H4 (cell line): ENCODE measurements around the gene TEX19. TPM values are rescaled to one million over a fixed set of nuclear protein-coding genes. Genes with fewer than 3 reads are reported as not detected.

Experiments
- DNase-seq: peaks from one replicate; pipeline ENCODE4 v3.0.0-alpha.2; 2015; ENCODE audit warnings: low spot score
- total RNA-seq: library from RNA; depleted of rRNA; stranded (reverse); fragments of >200 nt; shearing (Covaris generic); gene quantifications from 2 replicates; pipeline ENCODE4 v1.2.3, GENCODE V29; 2014; rRNA removed

TEX19 gene, protein sequence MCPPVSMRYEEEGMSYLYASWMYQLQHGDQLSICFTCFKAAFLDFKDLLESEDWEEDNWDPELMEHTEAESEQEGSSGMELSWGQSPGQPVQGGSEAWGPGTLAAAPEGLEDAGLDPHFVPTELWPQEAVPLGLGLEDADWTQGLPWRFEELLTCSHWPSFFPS
- total RNA-seq: 0.68 and 0.72 TPM in 2 replicates

- no peak for DNase-seq
These were observed at the start of gene TEX19 for GRCh38 chr17:82358465-82359350. Gene TEX19, plus strand, starts transcription at chr17:82359247. Its CDS starts 2,904 bp downstream, at chr17:82362151.

DNA sequence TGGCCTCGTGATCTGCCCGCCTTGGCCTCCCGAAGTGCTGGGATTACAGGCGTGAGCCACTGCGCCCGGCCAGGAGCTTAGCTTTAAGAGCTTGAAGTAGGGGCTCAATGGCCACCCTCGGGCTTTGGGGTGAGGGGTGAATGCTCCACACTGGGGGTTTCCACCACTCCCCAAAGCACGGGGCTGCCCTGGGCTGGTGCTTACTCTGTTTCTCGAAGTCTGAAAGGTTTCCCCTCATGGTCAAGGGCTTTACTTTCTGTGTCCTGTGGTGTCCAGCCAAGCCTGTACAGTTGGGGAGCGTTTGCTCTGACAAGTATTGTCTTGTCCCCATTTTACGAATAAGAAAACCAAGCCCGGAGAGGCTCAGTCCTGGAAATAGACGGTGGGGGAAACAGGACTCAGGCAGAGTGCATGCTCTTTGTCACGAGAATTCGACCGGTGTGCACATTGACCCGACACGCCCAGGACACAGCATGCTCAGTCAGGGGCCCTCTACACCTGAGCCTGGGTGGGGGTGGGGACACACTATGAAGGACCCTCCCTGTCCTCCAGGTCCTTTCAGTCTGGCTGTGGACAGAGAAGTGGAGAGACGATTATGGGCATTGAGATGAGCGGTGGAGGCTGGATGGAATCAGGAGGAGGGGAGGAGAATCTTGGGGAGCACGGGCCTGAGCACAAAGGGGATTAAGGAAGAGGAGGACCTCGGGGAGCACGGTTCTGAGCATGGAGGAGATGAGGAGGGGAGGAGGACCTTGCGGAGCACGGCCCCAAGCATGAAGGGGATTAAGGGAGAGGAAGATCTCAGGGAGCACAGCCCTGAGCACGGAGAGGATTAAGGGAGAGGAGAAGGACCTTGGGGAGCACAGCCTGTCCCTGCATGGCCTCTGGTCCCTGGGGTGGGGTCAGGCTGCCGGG lies 49.1 kb upstream of the TEX19 start:
- no peak for DNase-seq

- DNase-seq: no peak
These were observed 48.2 kb upstream of the TEX19 start for GRCh38 chr17:82310877-82311276.

- no peak for DNase-seq
These were observed 47.1 kb upstream of the TEX19 start for GRCh38 chr17:82311971-82312370.

DNA sequence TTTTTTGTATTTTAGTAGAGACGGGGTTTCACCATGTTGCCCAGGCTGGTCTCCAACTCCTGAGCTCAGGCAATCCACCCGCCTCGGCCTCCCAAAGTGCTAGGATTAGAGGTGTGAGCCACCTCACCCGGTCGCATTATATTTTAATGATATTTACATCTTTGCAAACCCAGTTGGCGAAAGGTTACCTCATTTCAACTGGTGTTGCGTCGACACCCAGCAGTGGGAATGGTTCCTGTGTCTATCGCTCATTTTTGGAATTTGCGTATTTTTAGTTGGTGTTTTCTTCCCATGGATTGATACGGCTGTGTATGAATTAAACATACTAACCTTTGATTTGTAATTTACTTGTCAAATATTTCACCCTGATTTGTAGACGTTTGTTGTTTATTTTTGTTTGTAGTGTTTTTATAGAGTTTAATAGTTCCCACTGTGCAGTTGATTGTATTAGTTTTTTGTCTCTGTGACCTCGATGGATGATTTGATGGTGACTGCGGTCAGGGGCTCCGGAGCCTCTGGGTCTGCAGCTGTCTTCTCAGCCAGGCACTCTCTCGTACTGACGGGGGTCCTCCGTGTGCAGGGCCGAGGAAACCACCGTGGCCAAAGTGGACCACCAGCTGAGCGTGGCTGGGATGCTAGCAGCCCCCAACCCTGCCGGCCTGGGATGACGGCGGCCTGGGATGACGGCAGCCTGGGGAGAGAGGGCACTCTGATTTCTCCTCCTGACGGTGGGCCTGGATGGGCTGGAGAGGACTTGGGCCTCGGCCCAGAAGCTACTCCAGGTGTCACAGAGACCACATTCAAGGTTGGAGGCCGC lies 45.6 kb upstream of the TEX19 start:
- DNase-seq: no peak

DNA sequence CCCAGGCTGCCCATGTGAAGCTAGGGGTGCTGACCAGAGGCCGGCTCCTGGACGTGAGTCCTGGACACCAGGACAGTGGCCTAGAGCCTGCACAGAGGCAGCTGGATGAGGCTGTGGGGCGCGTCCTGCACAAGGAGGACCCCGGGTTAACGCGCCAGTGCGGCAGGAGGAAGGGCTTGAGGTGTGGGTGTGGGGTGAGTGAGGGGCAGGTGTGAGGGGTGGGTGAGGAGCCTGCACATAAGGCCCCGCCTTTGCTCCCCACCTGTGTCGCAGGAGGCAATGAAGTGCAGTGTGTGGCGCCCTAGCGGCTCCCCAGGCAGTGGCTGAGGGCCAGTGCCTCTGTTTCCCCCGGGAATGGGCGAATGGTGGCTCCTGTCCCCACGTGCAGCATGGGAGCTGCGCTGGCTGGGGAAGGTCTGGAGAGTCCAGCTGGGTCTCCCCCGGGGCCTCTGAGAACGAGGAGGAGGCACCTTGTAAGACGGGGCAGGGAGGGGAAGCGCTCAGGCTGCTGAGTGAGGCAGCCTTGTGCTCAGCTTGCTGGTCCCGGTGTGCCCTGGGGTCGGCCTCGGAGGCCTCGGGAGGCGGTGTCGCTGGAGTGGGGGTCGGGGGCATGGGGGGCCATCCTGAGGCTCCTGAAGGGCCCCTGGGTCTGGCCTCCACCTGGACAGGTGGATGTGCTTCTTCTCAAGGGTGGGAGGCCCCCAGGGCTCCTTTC lies 44.9 kb upstream of the TEX19 start:
- DNase-seq: no peak

- DNase-seq: no peak
These were observed 44.1 kb upstream of the TEX19 start for GRCh38 chr17:82314727-82315605.

GRCh38 chr17:82315703-82316358 lies 43.2 kb upstream of the TEX19 start:
- DNase-seq: no peak

DNA sequence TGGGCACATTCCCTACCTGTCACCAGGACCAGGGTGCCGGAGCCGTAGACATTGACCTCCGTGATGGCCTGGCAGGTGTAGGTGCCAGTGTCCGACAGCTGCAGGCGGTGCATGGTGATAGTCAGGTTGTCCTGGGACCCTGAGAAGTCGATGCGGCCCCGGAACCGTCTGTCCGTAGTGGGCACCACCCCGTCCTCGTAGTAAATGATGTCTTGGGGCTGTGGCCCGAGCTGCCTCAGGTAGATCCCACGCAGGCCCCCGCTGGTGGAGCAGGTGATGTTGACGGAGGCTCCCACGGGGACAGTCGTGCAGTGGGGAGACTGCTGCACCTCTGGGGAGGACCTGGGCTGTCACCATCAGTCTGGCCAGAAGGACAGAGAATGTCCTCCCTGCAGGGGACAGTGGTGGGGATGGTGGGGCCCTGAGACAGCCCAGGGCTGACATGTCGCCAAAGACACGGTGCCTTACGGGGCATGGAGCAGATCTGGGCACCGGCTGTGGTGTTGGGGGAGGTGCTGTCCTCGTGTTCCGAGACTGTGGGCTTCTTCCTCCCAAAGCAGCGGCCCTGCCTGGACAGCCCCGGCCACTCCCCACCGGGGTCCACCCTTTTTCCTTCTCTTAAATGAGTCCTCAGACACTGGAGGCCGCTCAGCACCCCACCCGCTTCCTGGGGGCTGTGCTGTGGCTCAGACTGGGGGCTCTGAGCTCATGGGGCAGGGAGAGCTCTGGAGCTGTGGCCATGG lies 42.2 kb upstream of the TEX19 start:
- no peak for DNase-seq

DNA sequence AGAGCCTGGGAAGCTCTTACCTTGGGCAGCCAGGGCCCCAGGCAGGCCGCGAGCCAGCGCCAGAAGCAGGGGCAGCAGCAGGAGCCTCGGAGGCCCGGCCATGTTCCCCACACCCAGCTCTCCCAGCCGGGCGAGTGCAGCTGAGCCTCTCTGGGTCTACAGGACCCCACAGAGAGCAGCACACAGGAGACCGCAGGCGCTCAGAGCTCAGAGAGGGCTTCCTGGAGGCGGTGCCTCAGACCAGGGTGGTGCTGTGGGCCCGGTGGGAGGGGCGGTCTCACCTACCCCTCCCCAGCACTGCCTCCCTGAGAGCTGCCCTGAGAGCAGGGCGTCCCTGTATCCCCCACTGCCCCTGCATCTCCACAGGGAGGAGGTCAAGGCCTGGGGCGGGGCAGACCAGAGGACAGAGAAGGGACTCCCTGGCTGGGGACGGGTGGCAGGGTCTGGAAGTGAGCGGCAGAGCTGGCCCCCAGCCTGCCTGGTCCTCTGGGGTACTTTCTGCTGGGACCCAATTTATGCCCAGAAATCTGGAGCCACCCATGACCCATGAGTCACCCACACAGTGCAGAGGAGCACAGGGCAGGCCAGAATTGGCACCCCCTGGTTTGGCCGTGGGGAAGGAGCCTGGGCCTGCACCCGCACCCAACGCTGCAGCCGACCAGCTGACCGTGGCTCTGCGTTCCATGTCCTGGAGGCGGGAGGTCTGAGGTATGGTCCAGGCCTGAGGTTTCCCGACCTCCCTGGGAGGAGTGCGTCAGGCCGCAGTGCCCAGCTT lies 41.5 kb upstream of the TEX19 start, which contains the start of gene CD7:
TSS of gene CD7 (minus strand) at position 215 of the 775 bp plus-strand sequence. CDS start at position 102, 113 bp downstream.
- DNase-seq: no peak

- no peak for DNase-seq
These were observed 40.9 kb upstream of the TEX19 start for GRCh38 chr17:82318169-82318498.

GRCh38 chr17:82318772-82319606 lies 40.1 kb upstream of the TEX19 start:
- no peak for DNase-seq

DNA sequence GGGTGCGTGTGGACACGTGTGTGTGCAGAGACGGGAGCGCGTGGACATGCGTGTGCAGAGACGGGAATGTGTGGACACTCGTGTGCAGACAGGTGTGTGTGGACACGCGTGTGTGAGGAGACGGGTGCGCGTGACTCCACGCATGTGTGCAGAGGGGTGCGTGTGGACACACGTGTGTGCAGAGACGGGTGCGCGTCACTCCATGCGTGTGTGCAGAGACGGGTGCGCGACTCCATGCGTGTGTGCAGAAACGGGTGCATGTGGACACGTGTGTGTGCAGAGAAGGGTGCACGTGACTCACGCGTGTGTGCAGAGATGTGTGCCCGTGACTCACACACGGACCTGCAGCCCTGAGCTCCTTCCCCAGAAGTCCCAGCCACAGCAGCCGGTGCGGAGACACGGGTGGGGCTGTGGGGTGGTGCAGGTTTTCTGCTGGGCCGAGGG lies 39.4 kb upstream of the TEX19 start:
- no peak for DNase-seq

- no peak for DNase-seq
These were observed 38.8 kb upstream of the TEX19 start for GRCh38 chr17:82320140-82320840.

DNA sequence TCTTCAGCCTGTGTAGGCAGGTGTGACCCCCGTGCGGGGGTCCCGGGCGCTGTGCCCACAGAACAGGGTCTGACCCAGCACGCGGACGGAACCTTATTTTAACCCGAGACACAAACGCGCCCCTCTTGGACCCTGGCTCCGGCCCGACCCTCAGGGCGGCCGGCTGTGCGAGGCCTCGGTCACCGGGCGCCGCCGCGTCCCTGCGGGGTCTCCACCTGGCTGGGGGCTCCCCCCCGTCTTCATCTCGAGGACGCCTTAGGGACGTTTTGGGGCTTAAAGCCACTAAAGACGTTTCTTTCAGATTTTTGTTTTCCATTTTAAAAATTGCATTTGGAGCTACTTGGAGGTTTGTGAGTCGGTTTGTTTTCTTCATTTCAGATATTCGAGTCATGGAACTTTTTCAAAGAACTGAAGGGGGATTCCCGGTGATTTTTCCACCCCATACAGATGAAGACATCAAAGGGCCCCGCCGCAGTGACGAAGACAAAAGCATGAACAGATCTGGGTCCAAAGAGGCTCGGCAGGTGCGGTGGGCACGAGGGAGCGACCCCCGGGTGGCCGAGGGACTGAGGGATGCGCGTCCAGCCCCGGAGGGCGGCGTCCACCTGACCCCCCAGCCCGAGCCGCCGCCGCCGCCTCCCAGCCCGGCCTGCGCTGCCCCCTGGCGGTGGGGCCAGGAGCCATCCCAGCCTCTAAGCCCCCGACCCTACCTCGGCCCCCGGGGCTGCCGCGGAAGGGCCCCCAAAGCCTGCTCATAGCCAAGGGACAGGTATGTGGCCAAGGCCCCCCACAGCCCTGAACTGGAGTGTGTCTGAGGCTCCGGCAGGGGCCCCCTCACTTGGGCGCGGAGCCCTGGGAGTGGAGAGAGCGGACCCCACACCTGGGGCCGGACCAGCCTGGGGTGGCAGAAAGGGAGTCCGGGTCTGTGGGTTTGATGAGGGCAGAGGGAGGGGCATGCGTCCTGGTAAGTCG lies 37.8 kb upstream of the TEX19 start:
- no peak for DNase-seq
